Mucosa of rectum (tissue), 2 donors: ENCODE data around the gene PLEKHM2.
"Not testable (repeated sequence)": the region's sequence is repeated elsewhere in the genome, so short reads cannot be mapped to it uniquely, and the experiment has no call there.

Experiments
- H3K27ac ChIP-seq, 2 donors: one replicate each; pipeline ENCODE4 v1.7.0; 2013; ENCODE audit warnings: inconsistent platforms in 2 of 2, low read depth in 2 of 2, low read length in 2 of 2
- H3K27me3 ChIP-seq, 2 donors: one replicate each; pipeline ENCODE4 v1.7.0; 2013; ENCODE audit warnings: low read length in 2 of 2; ENCODE audit not compliant: control insufficient read depth in 2 of 2, insufficient read depth in 2 of 2
- H3K36me3 ChIP-seq, 2 donors: one replicate each; pipeline ENCODE4 v1.7.0; 2013; ENCODE audit warnings: low read length in 2 of 2; ENCODE audit not compliant: control insufficient read depth in 2 of 2, insufficient read depth in 2 of 2
- H3K4me1 ChIP-seq, 2 donors: one replicate each; pipeline ENCODE4 v1.7.0; 2013; ENCODE audit warnings: low read length in 2 of 2, mild to moderate bottlenecking in 1 of 2; ENCODE audit not compliant: control insufficient read depth in 2 of 2, insufficient read depth in 2 of 2
- H3K4me3 ChIP-seq, 2 donors: one replicate each; pipeline ENCODE4 v1.7.0; 2013; ENCODE audit warnings: low read length in 2 of 2
- H3K9ac ChIP-seq, 2 donors: one replicate each; pipeline ENCODE4 v1.7.0; 2013; ENCODE audit warnings: low read length in 2 of 2, low read depth in 1 of 2, mild to moderate bottlenecking in 1 of 2
- H3K9me3 ChIP-seq, 2 donors: one replicate each; pipeline ENCODE4 v1.7.0; 2013; ENCODE audit warnings: low read length in 2 of 2; ENCODE audit not compliant: control insufficient read depth in 2 of 2
- donor health status: healthy.
- donor health status: Normal muscosa, but diverticular disease.

The PLEKHM2 gene

DNA sequence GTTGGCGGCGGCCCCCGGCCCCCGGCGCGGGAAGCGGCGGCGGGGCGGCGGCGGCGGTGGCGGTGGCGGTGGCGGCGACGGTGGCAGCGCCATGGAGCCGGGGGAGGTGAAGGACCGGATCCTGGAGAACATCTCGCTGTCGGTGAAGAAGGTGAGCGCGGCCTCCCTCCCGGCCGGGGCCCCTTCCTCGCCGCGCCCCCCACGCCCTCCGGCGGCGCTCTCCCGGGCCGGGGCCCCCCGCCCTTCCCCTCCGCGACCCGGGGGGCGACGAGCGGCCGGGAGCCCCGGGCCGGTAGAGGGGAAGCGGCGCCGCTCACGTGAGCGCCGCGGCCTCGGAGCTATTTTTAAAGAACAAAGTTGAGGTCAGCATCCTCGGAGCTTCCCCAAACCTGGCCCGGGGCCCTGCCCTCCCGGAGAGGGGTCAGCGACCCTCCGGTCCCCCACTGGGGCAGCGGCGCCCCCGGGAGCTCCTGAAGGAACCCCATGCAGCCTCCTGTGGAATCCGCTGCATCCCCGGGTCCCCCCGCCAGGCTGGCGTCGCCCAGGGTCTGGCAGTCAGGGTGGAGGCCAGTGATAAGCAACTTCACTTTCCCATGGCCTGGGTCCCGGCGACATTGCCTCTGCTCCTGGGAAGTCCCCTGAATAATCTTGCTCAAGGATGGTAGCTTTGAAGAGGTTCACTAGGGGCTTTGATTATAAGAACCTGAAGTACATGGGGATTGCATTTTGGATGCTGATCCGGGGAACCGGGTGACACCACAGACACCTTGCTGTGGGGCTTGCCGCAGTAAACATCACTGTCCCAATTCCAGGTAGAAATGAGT is 560 bp downstream of the PLEKHM2 start:
- H3K9me3 ChIP-seq, result no peaks in the 10 kb centered on the region
- no peaks in the 10 kb centered on the region for H3K27me3 ChIP-seq
- peaks cover 13 to 14% of the 10 kb centered on the region in 2 donors for H3K4me1 ChIP-seq
- peak overlapping the region; percentile 68 to 76 for H3K4me3 ChIP-seq
- peak overlapping the region; percentile 48 to 82 for H3K9ac ChIP-seq
- peaks cover 0 to 4% of the 10 kb centered on the region in 2 donors for H3K36me3 ChIP-seq
- peak overlapping the region; percentile 56 to 72 for H3K27ac ChIP-seq

GRCh38 chr1:15685820-15686219 is 1.7 kb downstream of the PLEKHM2 start:
- no peaks in the 10 kb centered on the region for H3K27me3 ChIP-seq
- H3K27ac ChIP-seq, result no peak overlapping the region
- H3K9ac ChIP-seq, result peak overlapping the region in 1 of 2 donors; percentile 48
- H3K4me1 ChIP-seq, result peaks cover 13 to 14% of the 10 kb centered on the region in 2 donors
- no peaks in the 10 kb centered on the region for H3K9me3 ChIP-seq
- peaks cover 0 to 4% of the 10 kb centered on the region in 2 donors for H3K36me3 ChIP-seq
- H3K4me3 ChIP-seq, result peak overlapping the region in 1 of 2 donors; percentile 44

DNA sequence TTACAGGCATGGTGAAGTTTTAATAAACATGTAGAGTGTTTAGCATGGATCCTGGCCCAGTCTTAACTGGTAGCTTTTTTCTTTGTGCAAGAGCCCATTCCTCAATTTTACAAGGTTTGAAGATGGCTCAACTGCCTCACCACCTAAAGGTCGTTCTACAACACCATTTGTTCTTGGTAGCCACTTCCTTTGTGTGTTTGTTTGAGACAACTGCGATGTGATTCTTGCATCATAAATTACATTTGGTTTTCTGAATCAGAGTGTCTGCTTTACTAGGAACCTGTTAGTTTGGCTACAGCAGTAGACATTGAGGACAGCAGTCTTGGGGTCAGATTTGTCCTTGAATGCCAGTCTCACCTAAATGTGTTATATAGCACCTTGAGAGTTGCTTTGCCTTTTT is 3.3 kb downstream of the PLEKHM2 start:
- H3K9me3 ChIP-seq, result no peaks in the 10 kb centered on the region
- H3K27me3 ChIP-seq, result no peaks in the 10 kb centered on the region
- peaks cover 0 to 4% of the 10 kb centered on the region in 2 donors for H3K36me3 ChIP-seq
- no peak overlapping the region for H3K4me3 ChIP-seq
- peaks cover 13 to 14% of the 10 kb centered on the region in 2 donors for H3K4me1 ChIP-seq
- H3K27ac ChIP-seq, result no peak overlapping the region
- no peak overlapping the region for H3K9ac ChIP-seq

- H3K27ac ChIP-seq, result no peak overlapping the region
- H3K9ac ChIP-seq, result no peak overlapping the region
- H3K27me3 ChIP-seq, result no peaks in the 10 kb centered on the region
- H3K4me1 ChIP-seq, result peaks cover 7 to 8% of the 10 kb centered on the region in 2 donors
- H3K9me3 ChIP-seq, result no peaks in the 10 kb centered on the region
- H3K36me3 ChIP-seq, result peaks cover 0 to 4% of the 10 kb centered on the region in 2 donors
- no peak overlapping the region for H3K4me3 ChIP-seq
Observed at GRCh38 chr1:15690317-15690716, 6.2 kb downstream of the PLEKHM2 start.

DNA sequence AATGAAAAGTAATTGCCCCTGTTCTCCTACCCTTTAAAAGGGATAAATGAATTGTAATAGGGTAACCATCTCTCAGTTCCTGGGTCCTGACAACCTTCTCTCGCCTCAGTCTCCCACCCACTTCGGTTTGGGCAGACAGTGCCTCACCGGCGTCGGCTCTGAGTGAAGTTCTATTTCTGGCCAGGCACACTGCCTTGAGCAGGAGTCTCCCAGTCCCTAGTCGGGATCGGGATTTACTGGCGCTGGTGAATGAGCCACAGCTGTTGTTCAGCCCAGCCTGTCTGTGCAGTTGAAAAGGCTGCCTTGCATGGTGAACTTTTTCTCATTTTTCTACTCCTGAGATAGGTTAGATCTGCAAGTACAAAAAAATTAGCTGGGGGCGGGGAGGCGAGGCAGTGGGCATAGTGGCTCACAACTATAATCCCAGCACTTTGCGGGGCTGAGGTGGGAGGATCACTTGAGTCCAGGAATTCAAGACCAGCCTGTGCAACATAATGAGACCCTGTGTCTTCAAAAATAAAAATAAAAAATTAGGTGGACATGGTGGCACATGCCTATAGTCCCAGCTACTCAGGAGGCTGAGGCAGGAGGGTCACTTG is 7.4 kb downstream of the PLEKHM2 start:
- H3K9ac ChIP-seq, result no peak overlapping the region
- H3K27me3 ChIP-seq, result no peaks in the 10 kb centered on the region
- H3K27ac ChIP-seq, result no peak overlapping the region
- peaks cover 0 to 4% of the 10 kb centered on the region in 2 donors for H3K36me3 ChIP-seq
- no peaks in the 10 kb centered on the region for H3K9me3 ChIP-seq
- H3K4me1 ChIP-seq, result no peaks in the 10 kb centered on the region
- no peak overlapping the region for H3K4me3 ChIP-seq

DNA sequence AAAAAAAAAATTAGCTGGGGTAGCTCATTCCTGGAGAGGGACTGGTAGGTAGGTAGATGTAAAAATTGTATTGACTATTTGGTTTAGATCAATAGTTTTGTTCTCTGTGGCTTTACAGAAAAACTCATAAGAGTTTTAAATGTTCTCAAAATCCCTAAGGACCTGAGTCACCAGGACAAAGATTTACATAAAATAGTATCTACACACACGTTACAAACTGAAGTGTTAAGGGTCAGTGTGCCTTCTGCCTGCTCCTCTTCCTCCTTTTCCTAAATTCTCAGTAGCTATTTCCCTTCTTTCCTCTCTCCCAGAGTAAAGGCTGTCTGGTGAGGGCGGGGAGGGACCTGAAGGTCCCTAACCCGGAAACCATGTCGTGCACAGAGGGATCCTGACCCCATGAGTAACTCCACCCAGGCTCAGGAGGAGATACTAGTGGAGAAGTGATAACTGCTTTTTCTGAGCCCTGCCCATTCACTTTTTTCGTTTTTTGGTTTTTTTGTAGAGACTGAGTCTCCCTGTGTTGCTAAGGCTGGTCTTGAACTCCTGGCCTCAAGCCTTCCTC is 8.1 kb downstream of the PLEKHM2 start:
- Histone ChIP-seq H3K4me3 (no peak overlapping the region), H3K4me1 (peaks cover 0 to 3% of the 10 kb centered on the region in 2 donors), H3K27ac (no peak overlapping the region), H3K27me3 (no peaks in the 10 kb centered on the region), H3K9me3 (no peaks in the 10 kb centered on the region), H3K36me3 (peaks cover 0 to 4% of the 10 kb centered on the region in 2 donors), H3K9ac (no peak overlapping the region)

DNA sequence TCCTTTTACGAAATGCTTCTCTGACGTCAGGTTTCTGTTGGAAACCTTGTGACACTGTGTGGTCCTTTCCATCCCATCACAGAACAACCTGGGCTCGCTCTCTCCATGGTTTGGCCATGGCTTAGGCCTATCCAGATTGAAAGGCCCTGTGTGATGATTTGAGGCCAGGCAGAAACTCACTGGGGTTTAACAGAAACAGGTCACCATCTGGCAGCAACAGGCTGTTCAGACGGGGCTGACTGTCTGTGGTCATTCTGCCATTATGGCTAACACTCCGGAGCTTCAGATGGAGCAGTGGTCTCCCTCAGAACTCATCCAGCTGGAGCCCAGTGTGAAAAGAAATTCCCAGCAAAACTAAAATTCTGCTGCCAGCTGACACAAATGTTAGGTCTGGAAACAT is 9.3 kb downstream of the PLEKHM2 start:
- H3K4me1 ChIP-seq, result peaks cover 0 to 3% of the 10 kb centered on the region in 2 donors

DNA sequence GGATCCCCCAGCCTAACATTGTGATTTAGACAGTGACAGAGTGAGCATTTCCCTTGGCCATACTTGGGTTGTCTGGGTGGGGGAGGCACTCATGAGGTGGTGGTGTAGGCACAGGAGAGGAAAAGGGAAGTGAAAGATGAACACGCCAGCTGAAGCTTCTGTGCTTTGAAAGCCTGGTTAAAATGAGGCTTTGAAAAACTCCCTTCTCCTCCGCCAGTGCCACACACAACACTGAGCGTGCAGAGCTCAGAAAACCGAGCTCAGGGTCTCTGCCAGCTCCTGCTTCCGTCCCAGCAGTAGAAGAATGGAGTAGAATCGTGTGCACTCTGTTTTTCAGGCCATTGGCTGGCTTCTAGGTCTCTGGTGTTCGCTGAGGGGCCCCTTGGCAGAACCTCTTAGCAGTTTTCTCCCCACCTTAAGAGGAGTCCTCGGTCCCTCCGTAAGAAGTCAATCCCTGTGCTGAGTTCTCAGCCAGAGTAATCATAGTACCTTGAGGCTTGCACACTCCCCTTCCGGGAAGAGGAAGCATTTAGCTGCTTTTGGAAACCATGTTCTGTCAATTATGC is 12.9 kb downstream of the PLEKHM2 start:
- Histone ChIP-seq H3K9me3 (no peaks in the 10 kb centered on the region), H3K4me3 (peak overlapping the region; percentile 13 to 56), H3K36me3 (no peaks in the 10 kb centered on the region), H3K27me3 (no peaks in the 10 kb centered on the region), H3K27ac (peak overlapping the region; percentile 19 to 65), H3K4me1 (peaks cover 0 to 3% of the 10 kb centered on the region in 2 donors), H3K9ac (no peak overlapping the region)

More for the DNA sequence above, 9.3 kb downstream of the PLEKHM2 start:
- H3K9ac ChIP-seq, result no peak overlapping the region
- H3K27me3 ChIP-seq, result no peaks in the 10 kb centered on the region
- H3K9me3 ChIP-seq, result no peaks in the 10 kb centered on the region
- no peak overlapping the region for H3K27ac ChIP-seq
- H3K36me3 ChIP-seq, result peaks cover 0 to 4% of the 10 kb centered on the region in 2 donors
- no peak overlapping the region for H3K4me3 ChIP-seq

- Histone ChIP-seq H3K27me3 (no peaks in the 10 kb centered on the region), H3K4me3 (no peak overlapping the region), H3K4me1 (peaks cover 2 to 3% of the 10 kb centered on the region in 2 donors), H3K9me3 (no peaks in the 10 kb centered on the region), H3K36me3 (no peaks in the 10 kb centered on the region), H3K27ac (no peak overlapping the region), H3K9ac (no peak overlapping the region)
Observed at GRCh38 chr1:15698201-15698600, 14.1 kb downstream of the PLEKHM2 start.

DNA sequence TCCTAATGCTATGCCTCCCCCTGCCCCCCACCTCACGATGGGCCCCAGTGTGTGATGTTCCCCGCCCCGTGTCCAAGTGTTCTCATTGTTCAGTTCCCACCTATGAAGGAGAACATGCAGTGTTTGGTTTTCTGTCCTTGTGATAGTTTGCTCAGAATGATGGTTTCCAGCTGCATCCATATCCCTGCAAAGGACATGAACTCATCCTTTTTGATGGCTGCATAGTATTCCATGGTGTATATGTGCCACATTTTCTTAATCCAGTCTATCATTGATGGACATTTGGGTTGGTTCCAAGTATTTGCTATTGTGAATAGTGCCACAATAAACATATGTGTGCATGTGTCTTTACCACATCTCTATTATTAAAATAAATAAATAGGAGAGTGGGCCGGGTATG is 15.2 kb downstream of the PLEKHM2 start:
- not testable (repeated sequence) for H3K9ac ChIP-seq, H3K4me3 ChIP-seq, H3K4me1 ChIP-seq, H3K27me3 ChIP-seq, H3K9me3 ChIP-seq, H3K27ac ChIP-seq, H3K36me3 ChIP-seq
